B cell (primary cell): ENCODE results near the gene WARS2.

Source experiments
- CTCF ChIP-seq: fragments of 200-600 bp; IDR thresholded peaks from one replicate; pipeline ENCODE4 v1.8.0; 2022; ENCODE audit warnings: antibody characterized with exemption, mild to moderate bottlenecking
- EZH2 ChIP-seq: IDR thresholded peaks from 2 replicates; pipeline ENCODE4 v1.6.1; 2012; ENCODE audit warnings: borderline replicate concordance, low read depth, mild to moderate bottlenecking, moderate library complexity, low read length; ENCODE audit not compliant: insufficient read depth, poor library complexity, severe bottlenecking

DNA sequence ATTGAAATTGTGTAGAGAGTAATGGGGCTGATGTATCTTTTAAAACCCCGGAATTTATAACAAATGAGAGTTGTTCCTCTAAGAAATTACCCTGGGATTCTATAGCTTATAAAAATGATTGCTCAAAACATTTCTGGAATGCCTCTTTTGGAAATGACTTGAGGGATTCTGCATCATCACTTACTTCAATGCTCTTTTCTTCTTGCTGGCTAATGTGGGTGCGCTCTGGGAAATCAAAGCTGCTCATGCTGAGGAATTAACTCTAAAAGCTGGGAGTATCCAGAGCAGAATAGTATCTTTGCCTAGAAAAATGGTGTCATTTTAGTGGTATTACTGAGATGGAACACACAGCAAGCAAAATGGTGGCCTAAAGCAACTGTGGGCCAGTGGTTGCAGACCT is 129.3 kb downstream of the WARS2 start:
- TF ChIP-seq CTCF, result no peak
- TF ChIP-seq EZH2, result no peak
